ENCODE measurements around the gene KIAA0408. TPM values are rescaled to one million over a fixed set of nuclear protein-coding genes. Genes with fewer than 3 reads are reported as not detected.
"Not testable (repeated sequence)": the region's sequence is repeated elsewhere in the genome, so short reads cannot be mapped to it uniquely, and the experiment has no call there.

KIAA0408 gene
- total and polyA plus RNA-seq, 8 donors = 0.09 to 4.9 (median 1.2) TPM

GRCh38 chr6:127441881-127442280 is 17.3 kb downstream of the KIAA0408 start:
- H3K27ac ChIP-seq = no peak overlapping the region
- H3K4me3 ChIP-seq = no peak overlapping the region
- no peaks in the 10 kb centered on the region for H3K9me3 ChIP-seq
- no peaks in the 10 kb centered on the region for H3K4me1 ChIP-seq
- 63 to 66% methylated on average over 1 of the region's 1 CpG for WGBS, 2 donors
- no peak for DNase-seq
- intact Hi-C loops (cut with DNase I) = loop anchor here in 1 of 3 donors (10.0 kb wide), 1 partner anchor 137 kb away; no protein-coding TSS in a partner anchor
- ATAC-seq = no peak
- H3K27me3 ChIP-seq = no peaks in the 10 kb centered on the region
- no peaks in the 10 kb centered on the region for H3K36me3 ChIP-seq
- no peak for FAIRE-seq
- no peak for TF ChIP-seq CTCF (IDR thresholded peaks at IDR 0.05)

GRCh38 chr6:127439718-127440117 is 19.5 kb downstream of the KIAA0408 start:
- no peak for TF ChIP-seq CTCF (IDR thresholded peaks at IDR 0.05)
- H3K27me3 ChIP-seq = no peaks in the 10 kb centered on the region
- no peak for ATAC-seq
- intact Hi-C loops (cut with DNase I) = loop anchor here in 1 of 3 donors (10.0 kb wide), 1 partner anchor 135 kb away; no protein-coding TSS in a partner anchor
- H3K4me1 ChIP-seq = no peaks in the 10 kb centered on the region
- no peaks in the 10 kb centered on the region for H3K36me3 ChIP-seq
- FAIRE-seq = no peak
- no peak for DNase-seq
- no peak overlapping the region for H3K4me3 ChIP-seq
- 18 to 27% methylated on average over 2 of the region's 2 CpGs for WGBS, 2 donors
- no peak overlapping the region for H3K27ac ChIP-seq
- H3K9me3 ChIP-seq = no peaks in the 10 kb centered on the region

- Histone ChIP-seq H3K27me3 (no peaks in the 10 kb centered on the region), H3K27ac (no peak overlapping the region), H3K9me3 (no peaks in the 10 kb centered on the region), H3K4me1 (no peaks in the 10 kb centered on the region), H3K4me3 (no peak overlapping the region), H3K36me3 (no peaks in the 10 kb centered on the region)
- no peak for ATAC-seq
- WGBS, 2 donors = 67 to 80% methylated on average over 3 of the region's 3 CpGs
- no peak for DNase-seq
- intact Hi-C loops (cut with DNase I) = no loop called here
- no peak for FAIRE-seq
- no peak for TF ChIP-seq CTCF (IDR thresholded peaks at IDR 0.05)
These were observed 22.5 kb downstream of the KIAA0408 start for GRCh38 chr6:127436578-127437110.

GRCh38 chr6:127435626-127436220 is 23.5 kb downstream of the KIAA0408 start:
- no peaks in the 10 kb centered on the region for H3K36me3 ChIP-seq
- ATAC-seq (no peak), FAIRE-seq (no peak), DNase-seq (no peak)
- H3K27me3 ChIP-seq = no peaks in the 10 kb centered on the region
- no peak overlapping the region for H3K4me3 ChIP-seq
- 78 to 80% methylated on average over 7 of the region's 7 CpGs for WGBS, 2 donors
- H3K27ac ChIP-seq = no peak overlapping the region
- intact Hi-C loops (cut with DNase I) = no loop called here
- H3K4me1 ChIP-seq = no peaks in the 10 kb centered on the region
- TF ChIP-seq CTCF (IDR thresholded peaks at IDR 0.05) = no peak
- no peaks in the 10 kb centered on the region for H3K9me3 ChIP-seq

GRCh38 chr6:127434651-127435050 is 24.5 kb downstream of the KIAA0408 start:
- no peaks in the 10 kb centered on the region for H3K36me3 ChIP-seq
- intact Hi-C loops (cut with DNase I) = no loop called here
- no peak for TF ChIP-seq CTCF (IDR thresholded peaks at IDR 0.05)
- DNase-seq (no peak), FAIRE-seq (no peak), ATAC-seq (no peak)
- H3K27me3 ChIP-seq = no peaks in the 10 kb centered on the region
- no peaks in the 10 kb centered on the region for H3K9me3 ChIP-seq
- H3K4me1 ChIP-seq = no peaks in the 10 kb centered on the region
- H3K4me3 ChIP-seq = no peak overlapping the region
- no peak overlapping the region for H3K27ac ChIP-seq

- not testable (repeated sequence) for H3K27ac ChIP-seq, ATAC-seq, H3K27me3 ChIP-seq, H3K36me3 ChIP-seq, DNase-seq, H3K9me3 ChIP-seq, FAIRE-seq, H3K4me1 ChIP-seq, H3K4me3 ChIP-seq
- intact Hi-C loops (cut with DNase I) = loop anchor here in 1 of 3 donors (10.0 kb wide), 1 partner anchor 114 kb away; no protein-coding TSS in a partner anchor
- 71 to 74% methylated on average over 9 of the region's 9 CpGs for WGBS, 2 donors
These were observed 30.6 kb downstream of the KIAA0408 start for GRCh38 chr6:127428562-127428961.

Data from pancreas (tissue), 10 donors.